Activated CD4-positive, CD25-positive, alpha-beta regulatory T cell (primary cell): ENCODE results near the gene NR6A1.

Experiments
- DNase-seq, 4 experiments: peaks; one replicate each; lab custom pipeline; 2025; lab: John Stamatoyannopoulos, UW

The NR6A1 gene

DNA sequence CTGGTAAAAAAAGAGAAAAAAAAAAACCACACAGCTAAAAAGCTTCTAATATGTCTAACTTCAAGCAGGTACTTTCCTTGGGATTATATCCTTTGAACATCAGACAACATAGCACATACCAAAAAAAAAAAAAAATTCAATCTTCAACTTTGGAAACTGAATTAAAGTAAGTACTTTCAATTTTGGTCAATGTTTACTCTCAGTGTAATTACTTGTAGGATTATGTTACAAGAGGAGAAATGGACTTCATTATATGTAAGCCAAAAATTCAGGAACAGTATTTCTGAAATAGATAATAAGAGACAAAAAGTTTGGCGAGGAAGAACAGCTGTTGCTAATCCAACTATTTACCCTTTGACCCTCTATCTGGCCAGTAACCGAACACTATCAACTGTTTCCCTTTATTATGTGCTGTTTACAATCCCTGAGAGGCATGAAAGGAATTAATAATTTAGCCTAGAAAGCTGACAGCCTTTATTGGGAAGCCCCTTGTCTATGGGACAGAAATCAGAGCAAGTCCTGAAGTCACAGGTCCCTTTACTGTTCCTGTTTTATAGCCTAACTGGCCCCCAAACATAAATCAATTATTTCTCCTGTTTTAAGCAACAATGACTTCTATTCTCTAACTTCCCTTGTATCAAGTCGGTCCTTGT lies 46.6 kb downstream of the NR6A1 start:
- DNase-seq: no peak

DNA sequence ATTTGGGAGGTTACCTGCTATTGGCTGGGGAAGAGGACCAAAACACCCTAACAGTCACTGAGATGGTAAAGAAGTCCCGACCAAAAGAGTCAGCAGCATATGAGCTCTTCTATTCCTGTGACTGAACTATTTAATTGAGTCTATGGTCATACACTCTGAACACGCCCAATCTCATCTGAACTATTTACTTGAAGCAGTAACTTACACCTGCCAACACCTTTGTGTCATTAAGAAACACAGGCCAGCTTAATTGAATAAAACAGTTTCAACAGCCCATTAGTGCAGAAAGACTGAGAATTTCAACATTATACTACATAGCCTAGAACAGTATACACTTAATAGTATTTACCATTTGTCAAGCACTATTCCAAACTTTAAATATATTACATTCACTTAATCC lies 47.8 kb downstream of the NR6A1 start:
- DNase-seq: no peak

DNA sequence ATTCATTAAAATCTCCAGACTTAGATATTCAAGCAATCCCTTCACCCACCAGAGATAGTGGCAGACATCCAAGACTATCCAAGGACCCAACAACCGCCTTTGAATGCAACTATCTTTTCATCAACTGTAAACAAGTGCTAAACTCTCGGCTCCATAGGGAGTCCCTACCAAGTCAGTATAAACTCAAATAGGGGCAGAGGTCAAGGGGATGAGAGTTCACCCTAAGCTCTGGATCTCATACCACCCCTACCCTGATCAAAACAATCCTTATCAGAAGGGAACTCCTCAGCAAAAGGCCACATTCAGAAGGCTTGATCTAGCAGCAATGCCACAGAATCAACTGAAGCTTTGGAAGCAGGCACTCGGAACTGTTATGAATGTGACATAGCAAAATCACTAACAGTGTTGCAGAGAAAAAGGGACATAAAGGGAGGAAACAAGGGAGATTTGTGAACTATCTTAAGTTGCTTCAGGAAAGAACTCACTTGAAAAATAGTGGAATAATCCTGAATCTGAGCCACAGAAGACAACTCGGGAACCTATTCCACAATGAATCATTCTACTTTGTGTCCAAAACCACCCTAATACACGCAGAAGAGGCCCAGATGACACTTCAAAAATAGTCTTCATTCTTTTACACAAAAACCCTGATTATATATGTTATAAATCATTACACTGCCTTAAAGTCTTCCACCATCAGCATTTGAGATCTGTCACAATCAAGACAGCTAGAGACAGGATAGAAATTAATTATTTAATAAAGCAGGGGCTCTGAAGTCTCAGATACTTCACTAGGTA lies 49.8 kb downstream of the NR6A1 start:
- no peak for DNase-seq

DNA sequence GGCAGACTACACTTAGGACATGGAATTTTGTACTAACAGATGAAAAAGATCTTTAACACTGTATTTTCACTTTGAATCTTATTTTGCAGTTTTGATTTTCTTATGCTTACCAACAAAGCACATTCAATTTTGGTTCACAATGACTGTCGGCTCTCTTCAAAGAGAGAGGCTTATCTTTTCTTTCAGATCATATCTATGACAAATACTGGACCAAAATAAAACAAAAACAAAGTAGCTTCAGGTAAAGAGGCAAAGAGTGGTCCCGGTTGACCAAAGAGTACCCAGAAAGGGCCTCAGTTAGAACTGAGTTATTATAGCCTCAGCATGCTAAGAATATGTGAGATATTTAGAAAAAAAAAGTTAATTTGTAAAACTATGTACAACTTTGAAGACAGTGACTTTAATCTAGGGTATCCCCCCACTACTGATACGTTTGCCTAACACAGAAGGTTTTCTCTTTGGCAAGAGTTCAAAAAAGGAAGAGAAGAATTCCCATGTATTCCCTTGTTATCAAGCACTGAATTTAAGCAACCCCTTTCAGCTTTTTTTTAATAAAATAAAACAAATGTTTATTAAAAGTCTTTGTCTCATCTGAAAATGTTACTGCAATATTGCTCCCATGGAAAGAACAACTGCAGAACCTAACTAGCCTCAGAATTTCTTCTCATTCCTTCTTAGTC lies 50.5 kb downstream of the NR6A1 start:
- DNase-seq: no peak

DNA sequence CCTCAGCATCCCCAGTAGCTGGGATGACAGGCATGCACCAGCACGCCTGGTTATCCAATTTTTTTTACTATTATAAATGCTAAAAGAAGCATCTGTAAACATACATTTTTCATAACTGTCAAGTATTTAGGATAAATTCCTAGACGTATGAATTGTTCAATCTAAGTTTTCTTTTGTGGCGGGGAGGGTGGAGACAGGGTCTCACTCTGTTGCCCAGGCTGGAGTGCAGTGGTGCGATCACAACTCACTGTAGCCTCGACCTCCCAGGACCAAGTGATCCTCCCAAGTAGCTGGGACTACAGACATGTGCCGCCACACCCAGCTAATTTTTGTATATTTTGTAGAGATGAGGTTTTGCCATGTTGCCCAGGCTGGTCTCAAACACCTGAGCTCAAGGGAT lies 52.2 kb downstream of the NR6A1 start:
- DNase-seq: no peak

DNA sequence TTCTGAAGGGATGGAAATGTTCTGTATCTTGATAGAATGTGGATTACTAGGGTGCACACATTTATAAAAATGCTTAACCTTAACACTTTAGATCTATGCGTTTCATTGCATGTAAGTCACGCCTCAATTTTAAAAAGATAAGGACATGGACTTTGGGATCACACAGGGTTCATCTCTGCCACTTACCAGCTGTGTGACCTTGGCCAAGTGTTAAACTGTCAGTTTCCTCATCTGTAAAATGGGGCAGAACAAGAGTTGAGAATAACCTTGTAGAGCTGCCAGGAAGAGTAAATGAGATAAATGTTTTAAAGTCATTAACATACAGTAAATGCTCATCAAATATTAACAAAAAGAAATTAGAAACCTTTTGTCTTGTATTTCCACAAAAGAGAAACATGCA lies 53.5 kb downstream of the NR6A1 start:
- no peak for DNase-seq

DNA sequence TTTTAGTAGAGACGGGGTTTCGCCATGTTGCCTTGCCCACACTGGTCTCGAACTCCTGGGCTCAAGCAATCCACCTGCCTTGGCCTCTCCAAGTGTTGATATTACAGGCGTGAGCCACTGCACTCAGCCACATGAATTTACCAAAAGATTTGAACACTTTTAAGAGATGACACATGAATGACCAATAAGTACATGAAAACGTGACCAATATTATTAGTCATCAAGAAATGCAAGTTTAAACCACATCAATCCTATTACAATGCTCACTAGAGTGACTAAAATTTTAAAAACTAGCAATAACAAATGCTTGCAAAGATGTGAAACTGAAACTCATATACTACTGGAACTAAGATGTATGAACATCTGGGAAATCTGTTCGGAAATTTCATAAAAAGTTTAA lies 54.3 kb downstream of the NR6A1 start:
- no peak for DNase-seq

DNA sequence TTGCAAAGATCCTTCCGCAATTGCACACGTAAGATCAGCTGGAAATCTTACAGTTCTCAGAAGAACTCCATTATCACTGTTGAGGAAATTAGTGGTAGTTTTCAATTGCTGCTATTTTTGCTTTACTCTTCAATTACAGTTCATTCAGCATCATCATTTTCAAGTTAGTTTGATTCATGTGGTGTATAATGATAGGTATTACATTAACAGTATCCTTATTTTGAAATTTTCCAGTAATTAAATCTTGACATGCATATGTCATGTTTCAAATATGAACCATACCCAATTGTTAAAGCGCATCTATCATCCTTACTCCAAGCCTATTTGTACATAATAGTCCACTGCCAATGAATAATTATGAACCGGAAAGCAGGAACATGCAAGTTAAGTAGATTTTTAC lies 60.3 kb downstream of the NR6A1 start:
- no peak for DNase-seq

DNA sequence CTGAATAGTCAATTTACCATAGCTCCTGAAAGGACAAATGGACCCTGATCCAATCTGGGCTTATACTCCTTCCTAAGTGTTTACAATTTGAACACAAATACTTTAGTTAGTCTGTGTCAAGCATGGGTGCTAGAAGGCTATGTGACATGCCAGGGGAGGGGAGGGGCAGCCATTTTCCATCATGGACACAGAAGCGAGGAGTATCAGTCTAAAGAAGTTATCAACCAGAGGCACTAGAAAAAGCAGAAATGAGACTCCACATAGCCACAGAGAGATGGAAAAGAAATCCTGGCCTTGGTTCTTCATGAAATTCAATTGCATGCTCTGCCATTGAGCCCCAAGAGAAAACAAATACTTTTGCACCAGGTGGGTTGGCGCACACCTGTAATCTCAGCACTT lies 61.8 kb downstream of the NR6A1 start:
- DNase-seq: no peak

DNA sequence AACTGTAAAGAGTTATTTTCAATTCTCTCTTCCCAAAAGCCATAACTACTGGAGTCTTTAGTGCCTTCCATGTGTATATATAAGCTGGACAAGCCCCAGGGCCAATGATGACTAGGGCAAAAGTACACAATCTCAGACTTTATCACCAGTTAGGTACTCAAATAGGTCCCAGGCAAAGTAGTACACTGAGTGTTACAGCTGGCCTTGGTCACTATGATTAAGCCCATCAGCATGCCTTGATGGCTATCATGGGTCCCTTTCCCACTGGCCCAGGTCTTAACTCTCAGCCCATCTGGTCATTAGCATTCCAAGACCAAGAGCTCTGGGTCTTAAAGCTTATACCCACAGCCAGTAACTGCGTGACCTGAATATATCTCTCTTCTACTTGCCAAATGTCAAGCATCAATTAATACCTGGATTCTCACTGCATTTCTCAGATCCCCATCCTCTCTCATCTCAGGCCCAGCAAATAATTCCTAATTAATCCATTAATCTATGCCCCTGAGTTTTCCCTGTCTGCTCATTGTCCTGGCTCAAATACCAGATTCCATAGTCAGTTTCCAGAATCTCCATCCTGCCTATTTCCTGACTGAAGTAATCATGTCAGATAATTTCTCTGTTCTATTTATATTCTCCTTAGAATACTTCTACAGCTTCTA lies 62.3 kb downstream of the NR6A1 start:
- DNase-seq: no peak

DNA sequence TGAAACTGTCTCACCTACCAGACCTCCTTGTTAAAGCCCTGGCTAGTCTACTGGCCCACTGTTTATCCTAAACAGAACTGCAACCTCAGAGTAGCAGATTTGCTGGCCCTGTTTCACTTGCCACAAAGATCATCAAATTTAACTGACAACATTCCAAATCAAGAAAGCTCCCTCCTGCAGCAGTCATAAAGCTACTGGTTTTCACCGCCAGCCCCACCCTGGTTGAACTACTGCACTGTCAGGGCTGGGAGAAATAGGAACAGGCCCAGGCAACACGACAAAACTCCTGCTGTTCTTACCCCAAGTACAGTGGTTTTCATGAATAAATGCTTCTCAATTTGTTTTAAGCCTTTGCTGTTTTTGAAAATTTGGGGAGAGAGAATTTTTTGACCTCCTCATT lies 63.0 kb downstream of the NR6A1 start:
- DNase-seq: no peak

DNA sequence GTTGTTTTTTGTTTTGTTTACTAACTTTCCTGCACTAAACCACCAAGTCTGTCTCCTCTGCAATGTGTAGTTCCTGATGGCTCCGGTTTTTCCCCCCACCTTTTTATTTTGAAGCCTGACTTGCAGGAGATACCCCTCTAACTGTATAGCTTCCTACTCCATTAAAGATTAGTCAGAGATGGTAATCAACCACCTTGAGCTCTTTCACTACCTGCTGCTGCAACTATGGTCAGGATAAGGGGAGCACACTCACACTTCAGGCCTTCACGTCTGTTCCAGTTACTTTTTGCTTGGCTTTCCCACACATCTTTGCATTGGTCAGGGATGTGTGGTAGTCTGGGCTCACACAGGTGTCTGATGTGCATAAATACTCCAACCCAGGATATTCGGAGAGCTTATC lies 63.4 kb downstream of the NR6A1 start:
- DNase-seq: no peak

DNA sequence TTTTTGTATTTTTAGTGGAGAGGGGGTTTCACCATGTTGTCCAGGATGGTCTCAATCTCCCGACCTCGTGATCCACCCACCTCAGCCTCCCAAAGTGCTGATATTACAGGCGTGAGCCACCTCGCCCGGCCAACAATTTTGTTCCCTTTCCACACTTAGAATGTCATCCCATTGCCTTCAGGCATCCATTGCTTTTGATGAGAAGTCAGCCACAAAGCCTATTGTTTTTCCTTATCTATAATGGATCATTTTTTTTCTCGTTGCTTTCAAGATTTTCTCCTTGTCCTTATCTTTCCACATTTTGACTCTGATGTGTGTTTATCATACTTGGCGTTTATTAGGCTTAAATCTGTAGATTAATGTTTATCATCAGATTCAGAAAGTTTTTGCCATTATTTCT lies 64.4 kb downstream of the NR6A1 start:
- DNase-seq: no peak

DNA sequence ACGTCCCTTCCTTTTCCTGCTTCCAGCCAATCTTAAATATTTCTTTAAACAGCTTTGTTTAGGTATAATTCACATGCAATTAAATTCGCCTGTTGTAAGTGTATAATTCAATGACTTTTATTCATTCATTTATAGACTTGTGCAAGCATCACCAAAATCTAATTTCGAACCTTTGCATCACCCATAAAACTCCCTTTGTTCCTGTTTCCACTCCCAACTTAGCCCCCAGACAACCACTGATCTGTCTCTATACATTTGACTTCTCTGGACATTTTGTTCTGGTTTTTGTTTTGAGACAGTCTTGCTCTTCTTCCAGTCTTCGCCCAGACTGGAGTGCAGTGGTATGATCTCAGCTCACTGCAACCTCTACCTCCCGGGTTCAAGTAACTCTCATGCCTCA lies 71.5 kb downstream of the NR6A1 start:
- no peak for DNase-seq

DNA sequence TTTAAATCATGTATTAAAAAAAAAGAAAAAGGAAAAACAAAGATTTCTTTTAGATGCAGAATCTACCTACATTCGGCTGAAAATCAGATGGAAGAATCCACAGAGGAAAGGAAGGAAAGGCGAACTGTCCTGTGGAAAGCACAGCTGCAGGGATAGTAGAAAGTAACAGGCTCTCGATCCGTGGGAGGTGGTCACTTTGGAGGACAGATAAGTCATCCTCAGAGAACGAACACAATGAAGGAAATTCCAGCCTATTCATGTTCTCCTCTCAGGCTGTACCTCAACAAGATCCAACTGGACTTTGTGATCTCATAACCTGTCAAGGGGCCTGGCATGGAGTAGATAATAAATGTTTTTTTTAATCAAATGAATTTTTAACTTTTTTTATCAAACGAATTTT lies 72.8 kb downstream of the NR6A1 start:
- no peak for DNase-seq

DNA sequence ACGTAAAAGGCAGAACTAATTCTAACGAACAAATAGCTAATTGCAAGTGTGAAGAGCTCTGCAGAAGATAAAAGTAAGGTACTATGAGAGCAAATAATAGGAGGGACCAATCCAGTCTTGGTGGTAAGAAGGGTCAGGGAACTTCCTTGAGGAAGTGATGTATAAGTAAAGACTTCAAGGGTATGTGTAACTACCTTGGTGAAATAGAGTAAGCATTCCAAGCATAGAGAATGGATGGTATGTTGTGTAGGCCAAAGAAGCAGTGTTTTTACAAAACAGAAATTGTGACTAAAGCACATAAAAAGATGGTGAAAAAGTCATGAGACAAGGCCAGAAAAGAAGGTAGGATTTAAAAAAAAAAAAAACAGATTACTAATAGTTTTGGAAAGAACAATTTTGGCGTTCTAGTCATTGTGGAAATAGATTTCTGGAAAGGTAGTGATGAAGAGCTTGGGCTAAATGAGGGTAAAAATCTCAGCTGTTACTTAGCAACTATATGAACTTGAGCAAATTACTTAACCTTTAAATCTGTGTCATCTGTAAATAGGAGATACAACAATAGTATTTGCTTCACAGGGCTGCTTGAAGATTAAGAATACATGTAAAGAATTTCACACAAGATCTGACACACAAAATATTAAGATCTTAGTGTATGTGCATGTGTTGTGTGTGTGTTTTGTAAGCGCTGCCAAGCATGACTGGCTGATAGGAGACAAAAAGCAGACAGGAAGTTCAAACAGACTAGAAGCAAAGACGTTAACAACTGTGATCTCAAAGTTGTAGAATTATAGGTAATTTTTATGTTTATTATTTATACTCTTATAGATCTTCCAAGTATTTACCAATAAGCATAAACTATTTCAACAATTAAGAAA lies 73.5 kb downstream of the NR6A1 start:
- DNase-seq: no peak

DNA sequence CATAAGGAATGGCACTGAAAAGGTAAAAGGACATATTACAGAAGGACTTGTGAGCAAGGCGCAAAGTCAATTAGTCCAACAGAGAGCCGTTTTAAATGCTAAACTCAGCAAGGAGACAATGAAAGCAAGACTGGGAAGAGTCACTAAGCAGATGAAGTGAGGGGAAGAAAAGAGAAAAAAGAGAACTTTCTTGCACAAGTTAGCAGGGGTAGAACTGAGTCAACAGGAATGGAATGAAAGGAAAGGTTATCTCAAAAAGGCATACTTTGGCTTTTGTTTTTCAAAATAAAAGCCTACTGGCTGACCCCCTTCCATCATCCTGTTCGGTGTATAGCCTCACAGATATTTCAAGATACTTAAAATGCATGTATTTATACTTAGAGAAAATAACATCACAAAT lies 75.0 kb downstream of the NR6A1 start:
- DNase-seq: no peak

DNA sequence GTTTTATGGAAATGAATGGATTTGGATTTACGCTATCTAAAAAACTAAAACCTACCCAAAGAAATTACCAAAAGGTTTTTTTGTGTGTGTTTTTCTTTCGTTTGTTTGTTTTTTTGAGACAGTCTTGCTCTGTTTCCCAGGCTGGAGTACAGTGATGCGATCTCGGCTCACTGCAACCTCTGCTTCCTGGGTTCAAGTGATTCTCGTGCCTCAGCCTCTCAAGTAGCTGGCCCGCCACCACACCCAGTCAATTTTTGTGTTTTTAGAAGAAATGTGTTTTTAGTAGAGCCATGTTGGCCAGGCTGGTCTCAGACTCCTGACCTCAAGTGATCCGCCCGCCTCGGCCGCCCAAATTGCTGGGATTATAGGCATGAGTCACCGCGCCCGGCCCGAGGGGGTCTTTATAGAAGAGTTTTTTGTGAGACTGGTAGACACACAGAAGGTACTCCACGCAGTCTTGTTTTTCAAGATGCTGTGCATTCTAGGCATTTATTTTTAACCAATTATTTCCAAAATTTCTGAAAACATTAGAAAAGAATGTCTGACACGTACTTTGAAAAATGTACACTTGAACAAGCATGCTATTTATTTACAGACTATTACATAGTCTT lies 75.7 kb downstream of the NR6A1 start:
- no peak for DNase-seq

DNA sequence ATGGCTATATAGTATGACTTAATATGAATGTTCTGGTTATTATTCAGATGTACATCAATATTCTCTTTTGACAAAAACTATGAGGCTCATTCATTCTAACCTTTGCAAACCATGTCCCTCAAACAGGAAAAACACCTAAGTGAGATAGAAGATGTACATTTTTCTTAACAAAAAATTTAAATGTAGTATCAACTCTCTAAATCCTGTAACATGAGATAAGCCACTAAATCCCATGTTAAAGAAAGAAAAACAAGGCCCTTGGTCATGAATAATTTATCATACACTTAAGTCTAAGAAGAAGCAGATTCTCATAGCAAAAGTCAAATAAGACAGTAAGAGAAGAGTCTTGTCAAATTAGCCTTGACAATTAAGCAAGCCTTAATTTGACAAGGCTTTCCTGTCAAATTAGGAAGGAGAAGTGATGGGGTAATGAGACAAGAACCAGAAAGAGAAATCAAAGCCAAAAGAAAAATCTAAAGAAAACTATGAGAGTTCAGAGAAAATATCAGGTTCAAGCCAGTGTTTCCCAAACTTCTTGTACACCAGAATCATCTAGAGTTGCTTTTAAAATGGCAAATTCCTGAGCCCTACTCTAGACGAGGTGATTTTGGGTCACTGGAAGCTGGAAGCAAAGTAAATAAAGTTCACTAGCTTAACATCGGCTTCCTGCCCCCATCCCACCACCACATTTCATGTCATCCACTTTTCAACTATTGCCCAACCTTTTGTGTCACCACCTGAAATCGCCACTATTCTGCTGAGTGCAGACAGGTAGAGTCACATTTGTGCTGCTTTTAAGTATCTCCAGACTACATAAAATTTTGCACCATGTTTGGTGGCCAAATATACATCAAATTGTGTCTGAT lies 76.5 kb downstream of the NR6A1 start:
- no peak for DNase-seq

DNA sequence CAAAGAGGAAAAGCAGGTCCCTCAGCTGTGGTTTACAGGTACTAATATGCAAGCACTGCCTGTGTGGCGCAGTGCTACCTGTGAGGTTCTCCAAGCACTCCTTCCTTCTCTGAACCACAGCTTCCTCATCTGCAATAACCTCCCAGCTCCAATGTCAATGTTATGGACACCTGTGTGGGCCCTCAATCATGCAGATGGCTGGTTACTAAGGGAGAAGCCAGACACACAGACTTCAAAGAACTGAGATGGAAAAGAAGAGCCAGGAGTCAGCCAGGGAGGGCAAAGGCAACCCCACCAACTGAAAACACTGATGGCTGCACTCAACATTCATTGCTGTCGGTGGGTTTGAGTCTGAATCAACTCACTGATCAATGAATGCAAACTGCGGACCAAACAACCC lies 77.7 kb downstream of the NR6A1 start:
- no peak for DNase-seq
